Upper lobe of left lung (tissue), 6 donors: ENCODE data around the gene NUP214. TPM values are rescaled to one million over a fixed set of nuclear protein-coding genes. Genes with fewer than 3 reads are reported as not detected.
"Not testable (repeated sequence)": the region's sequence is repeated elsewhere in the genome, so short reads cannot be mapped to it uniquely, and the experiment has no call there.

Experiments used
- ATAC-seq, 2 donors: fragments of 200-7000 bp; cut with Tn5 transposase; one replicate each; pipeline ENCODE4 v1.9.1; 2022; ENCODE audit warnings: mild to moderate bottlenecking in 2 of 2, moderate library complexity in 2 of 2; ENCODE audit not compliant: low FRiP score in 2 of 2
- DNase-seq, 2 donors: peaks; one replicate each; pipeline ENCODE4 v3.0.0-alpha.2; 2019 to 2020
- H3K27ac ChIP-seq, 4 donors: fragments of 200-600 bp; sonication (generic); one replicate each; pipeline ENCODE4 v1.5.1; 2016 to 2019
- H3K27me3 ChIP-seq, 4 donors: fragments of 200-600 bp; sonication (generic); one replicate each; pipeline ENCODE4 v1.5.1; 2017 to 2019
- H3K36me3 ChIP-seq, 4 donors: fragments of 200-600 bp; sonication (generic); one replicate each; pipeline ENCODE4 v1.5.1; 2016 to 2019
- H3K4me1 ChIP-seq, 4 donors: fragments of 200-600 bp; sonication (generic); one replicate each; pipeline ENCODE4 v1.5.1; 2018 to 2019
- H3K4me3 ChIP-seq, 4 donors: fragments of 200-600 bp; sonication (generic); one replicate each; pipeline ENCODE4 v1.5.1; 2017 to 2019; ENCODE audit warnings: mild to moderate bottlenecking in 2 of 4, moderate library complexity in 1 of 4
- H3K9me3 ChIP-seq, 4 donors: fragments of 200-600 bp; sonication (generic); one replicate each; pipeline ENCODE4 v1.5.1; 2018 to 2019
- EP300 ChIP-seq, 4 donors: sonication (generic); formaldehyde crosslinking; IDR thresholded peaks; one replicate each; pipeline ENCODE4 v1.5.1; 2017; ENCODE audit warnings: antibody characterized with exemption in 4 of 4, control low read depth in 2 of 4
- POLR2A ChIP-seq, 4 donors: fragments of 450-650 bp; IDR thresholded peaks; one replicate each; pipeline ENCODE4 v1.5.1; 2016 to 2017; ENCODE audit warnings: antibody characterized with exemption in 4 of 4, mild to moderate bottlenecking in 2 of 4
- POLR2AphosphoS5 ChIP-seq, 2 donors: sonication (generic); formaldehyde crosslinking; IDR thresholded peaks; one replicate each; pipeline ENCODE4 v1.5.1; 2017; ENCODE audit warnings: antibody characterized with exemption in 2 of 2
- WGBS, 2 donors: methylation state at CpG; one replicate each; pipeline ENCODE4 v1.1.5; 2017 to 2018; 5-methylcytosine and 5-hydroxymethylcytosine counted together
- total RNA-seq, 6 donors: library from RNA; depleted of rRNA in 4 of 6; stranded (reverse); fragments of >200 nt in 4 of 6; gene quantifications; one replicate each; pipeline versions ENCODE4 v1.1.0 to v1.2.1, GENCODE V29; 2016 to 2021
- TF ChIP-seq, protein P1 (sequence below), 6 experiments: fragments of 450-650 bp in 4 of 6; fragments of 200-600 bp in 2 of 6; sonication (generic) in 2 of 6; IDR thresholded peaks; one replicate each; pipeline ENCODE4 v1.5.1; 2016 to 2019; ENCODE audit warnings: antibody characterized with exemption in 6 of 6
- donor health status: DM: no; HTN: no; CAD: no; lungs with moderate emphysema.
- donor health status: DM: no; HTN: yes; CAD: no; lungs with severe emphysema.

NUP214 gene
- total RNA-seq, 6 donors from 2014 or later: 35.3 to 113 (median 44.3) TPM

DNA sequence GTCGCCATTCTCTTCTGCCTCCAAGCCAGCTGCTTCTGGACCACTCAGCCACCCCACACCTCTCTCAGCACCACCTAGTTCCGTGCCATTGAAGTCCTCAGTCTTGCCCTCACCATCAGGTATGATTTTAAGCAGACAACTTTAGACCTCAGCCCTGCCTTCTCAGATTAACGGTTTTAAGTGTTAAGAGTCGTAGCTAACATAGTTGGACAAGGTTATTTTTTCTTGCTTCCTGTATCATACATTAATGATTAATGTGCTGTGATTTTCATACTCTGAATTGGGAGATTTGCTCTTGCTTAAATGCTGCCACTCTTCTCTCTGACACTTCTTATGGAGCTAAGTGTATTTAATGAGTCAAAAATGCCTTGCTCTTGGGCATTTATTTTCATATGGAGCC is 20.8 kb downstream of the NUP214 start:
- H3K27me3 ChIP-seq: no peaks in the 10 kb centered on the region
- DNase-seq (no peak), ATAC-seq (no peak)
- WGBS, 2 donors: 91 to 92% methylated on average over 4 of the region's 4 CpGs
- TF ChIP-seq POLR2A (IDR thresholded peaks at IDR 0.05): no peak
- TF ChIP-seq EP300 (IDR thresholded peaks at IDR 0.05): no peak
- TF ChIP-seq, protein P1, sequence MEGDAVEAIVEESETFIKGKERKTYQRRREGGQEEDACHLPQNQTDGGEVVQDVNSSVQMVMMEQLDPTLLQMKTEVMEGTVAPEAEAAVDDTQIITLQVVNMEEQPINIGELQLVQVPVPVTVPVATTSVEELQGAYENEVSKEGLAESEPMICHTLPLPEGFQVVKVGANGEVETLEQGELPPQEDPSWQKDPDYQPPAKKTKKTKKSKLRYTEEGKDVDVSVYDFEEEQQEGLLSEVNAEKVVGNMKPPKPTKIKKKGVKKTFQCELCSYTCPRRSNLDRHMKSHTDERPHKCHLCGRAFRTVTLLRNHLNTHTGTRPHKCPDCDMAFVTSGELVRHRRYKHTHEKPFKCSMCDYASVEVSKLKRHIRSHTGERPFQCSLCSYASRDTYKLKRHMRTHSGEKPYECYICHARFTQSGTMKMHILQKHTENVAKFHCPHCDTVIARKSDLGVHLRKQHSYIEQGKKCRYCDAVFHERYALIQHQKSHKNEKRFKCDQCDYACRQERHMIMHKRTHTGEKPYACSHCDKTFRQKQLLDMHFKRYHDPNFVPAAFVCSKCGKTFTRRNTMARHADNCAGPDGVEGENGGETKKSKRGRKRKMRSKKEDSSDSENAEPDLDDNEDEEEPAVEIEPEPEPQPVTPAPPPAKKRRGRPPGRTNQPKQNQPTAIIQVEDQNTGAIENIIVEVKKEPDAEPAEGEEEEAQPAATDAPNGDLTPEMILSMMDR (IDR thresholded peaks at IDR 0.05): no peak
- TF ChIP-seq POLR2AphosphoS5 (IDR thresholded peaks at IDR 0.05): no peak
- no peak overlapping the region for H3K4me3 ChIP-seq
- no peaks in the 10 kb centered on the region for H3K4me1 ChIP-seq
- peaks cover 55 to 100% (median 81%) of the 10 kb centered on the region in 4 donors for H3K36me3 ChIP-seq
- H3K9me3 ChIP-seq: no peaks in the 10 kb centered on the region
- no peak overlapping the region for H3K27ac ChIP-seq

DNA sequence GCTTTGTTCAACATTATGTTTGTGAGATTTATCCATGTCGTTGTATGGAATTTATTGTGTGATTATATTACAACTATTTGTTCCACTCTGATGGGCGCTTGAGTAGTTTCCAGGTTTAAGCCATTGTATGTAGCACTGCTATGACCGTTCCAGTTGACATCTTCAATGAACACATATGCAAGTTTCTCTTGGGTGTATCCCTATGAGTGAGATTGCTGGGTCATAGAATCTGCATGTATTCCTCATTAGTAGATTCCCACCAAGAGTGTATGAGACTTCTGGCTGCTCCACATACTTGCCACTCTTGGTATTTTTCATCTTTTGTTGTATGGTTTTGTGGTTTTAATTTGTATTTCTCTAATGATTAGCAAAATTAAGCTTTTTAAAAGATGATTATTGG is 22.9 kb downstream of the NUP214 start:
- H3K4me1 ChIP-seq: no peaks in the 10 kb centered on the region
- no peaks in the 10 kb centered on the region for H3K27me3 ChIP-seq
- TF ChIP-seq, protein P1 (IDR thresholded peaks at IDR 0.05): no peak
- TF ChIP-seq POLR2AphosphoS5 (IDR thresholded peaks at IDR 0.05) (no peak), EP300 (IDR thresholded peaks at IDR 0.05) (no peak), POLR2A (IDR thresholded peaks at IDR 0.05) (no peak)
- H3K4me3 ChIP-seq: no peak overlapping the region
- ATAC-seq (no peak), DNase-seq (no peak)
- no peak overlapping the region for H3K27ac ChIP-seq
- WGBS, 2 donors: 90 to 92% methylated on average over 3 of the region's 3 CpGs
- H3K36me3 ChIP-seq: peaks cover 64 to 100% (median 88%) of the 10 kb centered on the region in 4 donors
- no peaks in the 10 kb centered on the region for H3K9me3 ChIP-seq

DNA sequence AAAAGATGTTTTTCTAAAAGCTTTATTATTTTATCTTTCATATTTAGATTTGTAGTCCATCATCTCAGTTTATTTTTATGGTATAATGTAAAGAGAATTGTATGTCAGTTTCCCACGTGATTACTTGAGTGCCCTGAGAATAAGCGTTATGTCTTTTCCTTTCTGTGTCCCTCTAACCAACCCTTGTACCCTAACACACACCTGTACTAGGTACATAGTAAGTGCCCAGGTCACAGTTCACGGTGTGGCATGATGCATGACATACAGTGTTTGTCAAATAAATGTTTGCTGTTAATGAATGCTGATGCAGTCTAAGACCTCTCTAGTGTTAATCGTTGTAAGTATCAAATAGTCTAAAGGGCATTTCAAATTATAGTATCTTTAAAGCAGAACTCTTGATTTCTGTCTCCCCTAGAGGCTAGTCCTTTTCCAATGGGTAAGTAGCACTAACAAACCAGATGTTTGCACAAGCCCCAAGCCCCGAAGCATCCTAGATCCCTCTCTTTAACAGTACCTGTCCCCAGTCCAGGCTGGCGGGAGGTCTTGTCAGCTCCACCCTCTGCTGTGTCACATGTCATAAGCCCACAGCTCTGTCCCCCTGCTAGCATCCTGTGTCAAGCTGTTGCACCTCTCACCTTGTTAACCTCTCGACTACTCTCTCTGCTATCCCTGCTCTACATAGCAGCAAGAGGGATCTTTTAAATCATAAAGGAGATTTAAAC is 23.7 kb downstream of the NUP214 start:
- Histone ChIP-seq H3K4me3 (no peak overlapping the region), H3K36me3 (peaks cover 66 to 100% (median 93%) of the 10 kb centered on the region in 4 donors), H3K27ac (no peak overlapping the region), H3K4me1 (no peaks in the 10 kb centered on the region), H3K9me3 (no peaks in the 10 kb centered on the region), H3K27me3 (no peaks in the 10 kb centered on the region)
- ATAC-seq (no peak), DNase-seq (no peak)
- 84 to 89% methylated on average over 7 of the region's 7 CpGs for WGBS, 2 donors
- TF ChIP-seq POLR2A (IDR thresholded peaks at IDR 0.05) (no peak), POLR2AphosphoS5 (IDR thresholded peaks at IDR 0.05) (no peak), EP300 (IDR thresholded peaks at IDR 0.05) (no peak)
- TF ChIP-seq, protein P1 (IDR thresholded peaks at IDR 0.05): no peak

DNA sequence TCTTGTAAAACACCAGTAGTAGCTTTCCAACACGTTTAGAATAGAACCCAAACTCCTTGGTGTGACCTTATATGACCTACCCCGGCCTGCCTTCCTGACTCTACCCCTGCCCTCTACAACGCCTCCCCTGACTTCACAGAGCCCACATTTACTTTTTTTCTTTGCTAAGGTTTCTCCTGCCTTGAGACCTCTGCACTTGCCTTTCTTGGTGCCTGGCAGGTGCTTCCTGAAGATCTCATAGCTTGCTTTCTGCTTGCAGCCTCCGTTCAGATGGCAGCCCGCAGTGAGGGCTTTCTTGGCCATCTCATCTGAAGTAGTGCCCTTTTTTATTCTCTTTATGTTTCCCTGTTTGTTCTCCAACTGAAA is 24.3 kb downstream of the NUP214 start:
- TF ChIP-seq, protein P1 (IDR thresholded peaks at IDR 0.05): no peak
- no peak for TF ChIP-seq POLR2A (IDR thresholded peaks at IDR 0.05)
- no peak for TF ChIP-seq POLR2AphosphoS5 (IDR thresholded peaks at IDR 0.05)
- no peak for TF ChIP-seq EP300 (IDR thresholded peaks at IDR 0.05)
- WGBS, 2 donors: 39 to 68% methylated on average over 5 of the region's 5 CpGs
- ATAC-seq (no peak), DNase-seq (no peak)
- no peaks in the 10 kb centered on the region for H3K27me3 ChIP-seq
- H3K36me3 ChIP-seq: peaks cover 61 to 100% (median 93%) of the 10 kb centered on the region in 4 donors
- no peaks in the 10 kb centered on the region for H3K4me1 ChIP-seq
- H3K9me3 ChIP-seq: no peaks in the 10 kb centered on the region
- H3K4me3 ChIP-seq: no peak overlapping the region
- no peak overlapping the region for H3K27ac ChIP-seq

DNA sequence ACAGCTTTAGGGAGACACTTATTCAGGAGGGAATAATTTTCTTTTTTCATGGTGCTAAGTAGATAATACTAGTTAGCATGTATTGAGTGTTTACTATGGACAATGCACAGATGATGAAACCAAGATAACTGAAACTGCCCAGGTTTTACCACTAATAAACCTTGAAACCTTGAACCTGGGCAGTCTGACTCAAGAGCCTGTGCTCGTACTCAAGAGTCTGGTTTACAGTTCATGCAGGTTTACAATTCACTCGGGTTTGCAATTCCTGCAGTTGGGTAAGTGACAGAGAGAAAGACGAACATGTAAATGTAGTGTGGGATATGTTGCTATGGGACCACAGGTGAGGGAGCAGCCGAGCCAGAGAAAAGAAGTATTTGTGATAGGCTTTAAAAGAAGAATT is 28.2 kb downstream of the NUP214 start:
- H3K27me3 ChIP-seq: no peaks in the 10 kb centered on the region
- no peaks in the 10 kb centered on the region for H3K4me1 ChIP-seq
- DNase-seq (no peak), ATAC-seq (no peak)
- whole genome bisulfite sequencing, 2 donors: 86 to 90% methylated on average over 4 of the region's 4 CpGs
- no peak overlapping the region for H3K4me3 ChIP-seq
- TF ChIP-seq POLR2AphosphoS5 (IDR thresholded peaks at IDR 0.05) (no peak), POLR2A (IDR thresholded peaks at IDR 0.05) (no peak), EP300 (IDR thresholded peaks at IDR 0.05) (no peak)
- TF ChIP-seq, protein P1 (IDR thresholded peaks at IDR 0.05): no peak
- H3K36me3 ChIP-seq: peaks cover 34 to 98% (median 72%) of the 10 kb centered on the region in 4 donors
- H3K9me3 ChIP-seq: no peaks in the 10 kb centered on the region
- no peak overlapping the region for H3K27ac ChIP-seq

DNA sequence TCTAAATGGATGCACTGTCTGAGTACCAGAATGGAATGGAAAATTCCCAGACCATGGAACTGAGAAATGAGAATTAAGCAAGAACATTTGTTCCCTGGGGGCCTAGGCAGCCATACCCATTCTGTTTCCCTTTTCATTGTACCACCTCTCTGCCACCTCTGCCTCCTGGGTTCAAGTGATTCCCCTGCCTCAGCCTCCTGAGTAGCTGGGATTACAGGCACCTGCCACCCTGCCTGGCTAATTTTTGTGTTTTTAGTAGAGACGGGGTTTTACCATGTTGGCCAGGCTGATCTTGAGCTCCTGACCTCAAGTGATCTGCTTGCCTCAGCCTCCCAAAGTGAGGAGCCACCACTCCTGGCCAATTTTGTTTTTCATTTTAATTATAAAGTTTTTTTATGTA is 33.3 kb downstream of the NUP214 start:
- not testable (repeated sequence) for H3K27me3 ChIP-seq, ATAC-seq, H3K4me3 ChIP-seq, H3K4me1 ChIP-seq, H3K9me3 ChIP-seq, H3K27ac ChIP-seq, DNase-seq
- WGBS, 2 donors: 88 to 100% methylated on average over 1 of the region's 1 CpG
- peaks cover 20 to 98% (median 67%) of the 10 kb centered on the region in 4 donors for H3K36me3 ChIP-seq
